ENCODE data around the gene EEF2K. TPM values are rescaled to one million over a fixed set of nuclear protein-coding genes. Genes with fewer than 3 reads are reported as not detected.
A peak's percentile ranks its signal among the peaks of the same experiment; 100 is the strongest.
"Not testable (repeated sequence)": the region's sequence is repeated elsewhere in the genome, so short reads cannot be mapped to it uniquely, and the experiment has no call there.

EEF2K gene
- total RNA-seq, 3 donors from 2014 or later: 38.6 to 60.8 (median 39.7) TPM

GRCh38 chr16:22300427-22301071 lies 94.5 kb downstream of the EEF2K start:
- ATAC-seq (peak; percentile 22), DNase-seq (peak in 2 of 3 donors; percentile 70 to 77)
- TF ChIP-seq, protein P1, sequence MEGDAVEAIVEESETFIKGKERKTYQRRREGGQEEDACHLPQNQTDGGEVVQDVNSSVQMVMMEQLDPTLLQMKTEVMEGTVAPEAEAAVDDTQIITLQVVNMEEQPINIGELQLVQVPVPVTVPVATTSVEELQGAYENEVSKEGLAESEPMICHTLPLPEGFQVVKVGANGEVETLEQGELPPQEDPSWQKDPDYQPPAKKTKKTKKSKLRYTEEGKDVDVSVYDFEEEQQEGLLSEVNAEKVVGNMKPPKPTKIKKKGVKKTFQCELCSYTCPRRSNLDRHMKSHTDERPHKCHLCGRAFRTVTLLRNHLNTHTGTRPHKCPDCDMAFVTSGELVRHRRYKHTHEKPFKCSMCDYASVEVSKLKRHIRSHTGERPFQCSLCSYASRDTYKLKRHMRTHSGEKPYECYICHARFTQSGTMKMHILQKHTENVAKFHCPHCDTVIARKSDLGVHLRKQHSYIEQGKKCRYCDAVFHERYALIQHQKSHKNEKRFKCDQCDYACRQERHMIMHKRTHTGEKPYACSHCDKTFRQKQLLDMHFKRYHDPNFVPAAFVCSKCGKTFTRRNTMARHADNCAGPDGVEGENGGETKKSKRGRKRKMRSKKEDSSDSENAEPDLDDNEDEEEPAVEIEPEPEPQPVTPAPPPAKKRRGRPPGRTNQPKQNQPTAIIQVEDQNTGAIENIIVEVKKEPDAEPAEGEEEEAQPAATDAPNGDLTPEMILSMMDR (IDR thresholded peaks at IDR 0.05): peak; percentile 37

DNA sequence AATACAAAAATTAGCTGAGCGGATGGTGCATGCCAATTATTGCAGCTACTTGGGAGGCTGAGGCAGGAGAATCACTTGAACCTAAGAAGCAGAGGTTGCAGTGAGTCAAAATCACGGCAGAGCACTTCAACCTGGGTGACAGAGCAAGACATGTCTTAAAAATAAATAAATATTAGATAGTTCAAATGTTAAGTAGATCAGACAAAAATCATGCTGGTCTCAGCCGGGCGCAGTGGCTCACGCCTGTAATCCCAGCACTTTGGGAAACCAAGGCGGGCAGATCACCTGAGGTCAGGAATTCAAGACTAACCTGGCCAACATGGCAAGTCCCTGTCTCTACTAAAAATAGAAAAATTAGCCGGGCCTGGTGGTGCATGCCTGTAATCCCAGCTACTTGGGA lies 95.3 kb downstream of the EEF2K start:
- ATAC-seq; H3K9me3 ChIP-seq; H3K36me3 ChIP-seq (ENCODE audit: low read depth); H3K4me3 ChIP-seq; intact Hi-C loops (cut with DNase I, micrococcal nuclease); DNase-seq; H3K4me1 ChIP-seq (ENCODE audit: low read depth): not testable (repeated sequence)

More at GRCh38 chr16:22300427-22301071, 94.5 kb downstream of the EEF2K start:
- intact Hi-C loops (cut with DNase I, micrococcal nuclease): no loop called here
- Histone ChIP-seq H3K4me1 (ENCODE audit: low read depth) (no peaks in the 10 kb centered on the region), H3K9me3 (no peaks in the 10 kb centered on the region), H3K36me3 (ENCODE audit: low read depth) (no peaks in the 10 kb centered on the region), H3K4me3 (no peak overlapping the region)

- no peak for ATAC-seq
- H3K4me3 ChIP-seq: no peak overlapping the region
- no peaks in the 10 kb centered on the region for H3K9me3 ChIP-seq
- no peak for DNase-seq
- TF ChIP-seq, protein P1 (IDR thresholded peaks at IDR 0.05): no peak
- intact Hi-C loops (cut with DNase I, micrococcal nuclease): no loop called here
- no peaks in the 10 kb centered on the region for H3K36me3 ChIP-seq (ENCODE audit: low read depth)
- no peaks in the 10 kb centered on the region for H3K4me1 ChIP-seq (ENCODE audit: low read depth)
Observed at GRCh38 chr16:22302776-22303363, 96.8 kb downstream of the EEF2K start.

DNA sequence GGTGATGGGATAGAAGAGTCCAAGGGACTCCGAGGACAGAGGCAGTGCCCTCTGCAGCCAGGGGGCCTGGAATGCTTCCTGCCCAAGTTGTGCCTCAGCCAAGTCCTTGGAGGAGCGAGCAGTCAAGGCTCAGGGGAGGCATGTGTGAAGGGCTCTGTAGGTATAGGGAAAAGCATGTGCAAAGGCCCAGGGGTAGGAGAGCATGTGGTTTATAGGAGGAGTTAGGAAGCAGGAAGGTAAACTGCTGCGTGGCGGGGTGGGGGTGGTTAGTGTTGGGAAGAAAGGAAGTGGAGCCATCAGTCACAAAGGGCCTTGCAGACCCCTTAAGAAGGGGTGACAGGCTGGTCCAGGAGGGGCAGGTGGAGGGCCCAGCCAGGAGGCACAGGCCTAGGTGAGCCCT lies 98.3 kb downstream of the EEF2K start:
- Histone ChIP-seq H3K9me3 (no peaks in the 10 kb centered on the region), H3K4me1 (ENCODE audit: low read depth) (no peaks in the 10 kb centered on the region), H3K36me3 (ENCODE audit: low read depth) (peaks cover 6% of the 10 kb centered on the region), H3K4me3 (no peak overlapping the region)
- no peak for ATAC-seq
- TF ChIP-seq, protein P1 (IDR thresholded peaks at IDR 0.05): no peak
- no peak for DNase-seq
- intact Hi-C loops (cut with DNase I, micrococcal nuclease): no loop called here

DNA sequence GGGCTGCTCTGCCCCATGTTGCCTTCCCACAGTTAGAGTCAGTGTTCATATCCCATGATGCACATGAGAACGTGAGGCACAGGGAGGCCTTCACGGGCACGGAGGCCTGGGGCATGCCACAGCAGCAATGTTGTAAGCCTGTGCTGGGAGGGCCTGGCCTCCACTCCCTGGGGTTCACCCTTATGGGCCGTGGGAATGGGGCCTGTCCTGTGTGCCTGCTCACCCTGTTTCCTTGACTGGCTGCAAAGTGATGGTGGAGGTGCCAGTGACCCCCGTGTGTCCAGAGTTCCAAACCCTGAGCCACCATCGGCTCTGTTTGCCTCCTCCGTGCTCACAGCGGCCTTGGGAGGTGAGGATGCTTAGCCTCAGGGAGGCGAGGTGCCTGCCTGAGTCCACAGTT lies 100.7 kb downstream of the EEF2K start:
- intact Hi-C loops (cut with DNase I, micrococcal nuclease): no loop called here
- ATAC-seq (no peak), DNase-seq (no peak)
- TF ChIP-seq, protein P1 (IDR thresholded peaks at IDR 0.05): no peak
- H3K9me3 ChIP-seq: no peaks in the 10 kb centered on the region
- H3K36me3 ChIP-seq (ENCODE audit: low read depth): peaks cover 7% of the 10 kb centered on the region
- no peaks in the 10 kb centered on the region for H3K4me1 ChIP-seq (ENCODE audit: low read depth)
- no peak overlapping the region for H3K4me3 ChIP-seq

GRCh38 chr16:22307838-22308237 lies 101.8 kb downstream of the EEF2K start:
- Histone ChIP-seq H3K36me3 (ENCODE audit: low read depth) (peaks cover 7% of the 10 kb centered on the region), H3K4me3 (no peak overlapping the region), H3K9me3 (no peaks in the 10 kb centered on the region), H3K4me1 (ENCODE audit: low read depth) (no peaks in the 10 kb centered on the region)
- intact Hi-C loops (cut with DNase I, micrococcal nuclease): no loop called here
- DNase-seq (no peak), ATAC-seq (no peak)
- TF ChIP-seq, protein P1 (IDR thresholded peaks at IDR 0.05): no peak

Data from mucosa of descending colon (tissue), 3 donors.